Mucosa of descending colon (tissue), 3 donors: ENCODE measurements around the gene DLD. TPM values are rescaled to one million over a fixed set of nuclear protein-coding genes. Genes with fewer than 3 reads are reported as not detected.

Experiments used
- ATAC-seq: fragments of 200-7000 bp; cut with Tn5 transposase; one replicate; pipeline ENCODE4 v1.9.1; 2020; ENCODE audit warnings: mild to moderate bottlenecking, moderate library complexity
- DNase-seq, 3 donors: peaks; one replicate each; pipeline ENCODE4 v3.0.0-alpha.2; 2020
- H3K36me3 ChIP-seq: fragments of 200-600 bp; one replicate; pipeline ENCODE4 v1.8.0; 2021; ENCODE audit warnings: low read depth, mild to moderate bottlenecking
- H3K4me1 ChIP-seq: fragments of 200-600 bp; one replicate; pipeline ENCODE4 v1.8.0; 2021; ENCODE audit warnings: low read depth, mild to moderate bottlenecking
- H3K4me3 ChIP-seq: fragments of 200-600 bp; one replicate; pipeline ENCODE4 v1.8.0; 2021; ENCODE audit warnings: mild to moderate bottlenecking
- H3K9me3 ChIP-seq: fragments of 200-600 bp; one replicate; pipeline ENCODE4 v1.8.0; 2021; ENCODE audit warnings: mild to moderate bottlenecking
- intact Hi-C, 2 donors: fragments of 100-400 bp; cut with DNase I in 1 of 2; cut with micrococcal nuclease in 1 of 2; formaldehyde crosslinking; loops; one replicate each; pipeline versions ENCODE4 v1.11.0 to v1.11.1; 2022; cut with DNase I, micrococcal nuclease
- total RNA-seq, 3 donors: library from RNA; stranded (reverse); fragmentation: NEBNext Ultra II Directional in 2 of 3; extraction: Animal tissue kit (Norgen Biotek cat#: 25700) in 2 of 3; gene quantifications; one replicate each; pipeline versions ENCODE4 v1.2.1 to v1.2.4, GENCODE V29; 2021 to 2023
- TF ChIP-seq, protein P1 (sequence below): fragments of 200-600 bp; IDR thresholded peaks from one replicate; pipeline ENCODE4 v1.8.0; 2022; ENCODE audit warnings: antibody characterized with exemption, mild to moderate bottlenecking
- donor health status: DM: no; HTN: no; CAD: no; lungs with moderate emphysema.
- donor health status: DM: no; HTN: no; CAD: no.
- donor health status: DM: no; HTN: yes; CAD: no.

DLD gene
- total RNA-seq, 3 donors from 2014 or later, result 108 to 150 (median 113) TPM

DNA sequence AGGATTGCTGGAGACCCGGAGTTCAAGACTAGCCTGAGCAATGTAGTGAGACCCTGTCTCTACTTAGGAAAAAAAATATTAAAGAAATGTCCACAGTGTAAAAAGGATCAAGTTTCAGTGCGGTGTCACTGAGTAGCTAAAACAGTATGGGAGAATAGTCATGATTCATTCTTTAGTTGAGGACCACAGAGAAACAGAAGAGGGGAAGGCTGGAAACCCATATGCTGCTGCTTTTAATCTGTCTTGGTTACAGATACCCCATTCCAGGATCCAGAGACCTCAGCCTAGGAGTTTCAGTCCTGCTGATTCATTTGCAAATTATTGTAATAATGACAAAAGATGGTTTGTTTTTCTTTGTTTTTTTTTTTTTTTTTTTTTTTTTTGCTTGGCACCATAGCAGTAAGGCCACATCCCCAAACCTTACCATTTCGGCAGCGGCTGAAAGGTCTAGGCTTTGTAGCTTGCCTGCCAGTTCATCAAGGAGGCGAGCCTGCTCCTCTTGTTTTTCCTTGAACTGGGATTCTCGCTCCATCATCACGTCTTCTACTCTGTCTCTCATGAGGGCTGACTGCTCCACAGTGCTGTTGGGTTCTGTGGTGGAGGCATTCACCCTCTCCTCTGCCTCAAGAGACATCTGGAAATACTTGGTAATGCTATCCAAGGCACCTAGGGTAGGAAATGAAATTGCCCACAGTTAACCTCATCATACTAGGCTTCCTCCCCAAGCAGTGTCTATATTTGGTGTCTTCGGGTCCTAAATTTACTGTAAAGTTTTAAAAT, 44.2 kb downstream of the DLD start:
- Histone ChIP-seq H3K36me3 (no peaks in the 10 kb centered on the region), H3K4me1 (no peaks in the 10 kb centered on the region), H3K9me3 (no peaks in the 10 kb centered on the region), H3K4me3 (no peak overlapping the region)
- TF ChIP-seq, protein P1, sequence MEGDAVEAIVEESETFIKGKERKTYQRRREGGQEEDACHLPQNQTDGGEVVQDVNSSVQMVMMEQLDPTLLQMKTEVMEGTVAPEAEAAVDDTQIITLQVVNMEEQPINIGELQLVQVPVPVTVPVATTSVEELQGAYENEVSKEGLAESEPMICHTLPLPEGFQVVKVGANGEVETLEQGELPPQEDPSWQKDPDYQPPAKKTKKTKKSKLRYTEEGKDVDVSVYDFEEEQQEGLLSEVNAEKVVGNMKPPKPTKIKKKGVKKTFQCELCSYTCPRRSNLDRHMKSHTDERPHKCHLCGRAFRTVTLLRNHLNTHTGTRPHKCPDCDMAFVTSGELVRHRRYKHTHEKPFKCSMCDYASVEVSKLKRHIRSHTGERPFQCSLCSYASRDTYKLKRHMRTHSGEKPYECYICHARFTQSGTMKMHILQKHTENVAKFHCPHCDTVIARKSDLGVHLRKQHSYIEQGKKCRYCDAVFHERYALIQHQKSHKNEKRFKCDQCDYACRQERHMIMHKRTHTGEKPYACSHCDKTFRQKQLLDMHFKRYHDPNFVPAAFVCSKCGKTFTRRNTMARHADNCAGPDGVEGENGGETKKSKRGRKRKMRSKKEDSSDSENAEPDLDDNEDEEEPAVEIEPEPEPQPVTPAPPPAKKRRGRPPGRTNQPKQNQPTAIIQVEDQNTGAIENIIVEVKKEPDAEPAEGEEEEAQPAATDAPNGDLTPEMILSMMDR, result no peak
- no peak for DNase-seq
- intact Hi-C loops, result no loop called here
- no peak for ATAC-seq

DNA sequence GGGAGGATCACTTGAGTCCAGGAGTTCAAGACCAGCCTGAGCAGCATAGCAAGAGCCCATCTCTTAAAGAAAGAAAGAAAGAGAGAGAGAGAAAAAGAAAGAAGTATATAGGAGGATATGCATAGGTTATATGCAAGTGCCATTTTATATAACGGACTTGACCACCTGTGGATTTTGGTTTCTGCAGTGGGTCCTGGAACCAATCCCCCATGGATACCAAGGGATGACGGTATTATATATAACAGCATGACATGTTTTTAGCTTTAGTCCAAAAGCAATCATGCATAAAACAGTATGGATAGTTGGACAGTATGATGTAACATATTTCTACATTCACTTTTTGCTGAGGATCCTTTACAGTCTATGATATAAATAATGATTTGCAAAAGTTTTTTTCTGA, 45.3 kb downstream of the DLD start:
- ATAC-seq (no peak), DNase-seq (no peak)
- H3K9me3 ChIP-seq, result no peaks in the 10 kb centered on the region
- intact Hi-C loops, result no loop called here
- H3K36me3 ChIP-seq, result no peaks in the 10 kb centered on the region
- H3K4me3 ChIP-seq, result no peak overlapping the region
- TF ChIP-seq, protein P1, result no peak
- no peaks in the 10 kb centered on the region for H3K4me1 ChIP-seq

DNA sequence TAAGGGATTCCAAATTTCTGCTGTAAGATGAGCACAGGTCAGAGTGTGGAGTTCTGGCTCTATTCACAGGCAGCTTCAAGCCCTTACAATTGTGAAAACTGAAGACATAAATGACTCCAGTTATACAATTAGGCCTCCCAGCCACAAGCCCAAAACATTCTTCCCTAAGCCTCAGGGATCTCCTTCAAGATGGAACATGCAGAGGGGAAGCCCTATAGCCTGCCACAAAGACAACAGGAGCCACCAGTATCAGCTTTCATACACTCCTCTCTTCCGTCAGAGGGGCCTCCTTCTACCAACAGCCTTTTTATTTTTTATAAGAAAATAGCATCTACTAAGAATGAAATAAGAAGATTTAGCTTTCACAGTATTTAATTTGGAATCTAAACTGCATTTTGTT, 46.5 kb downstream of the DLD start:
- DNase-seq (no peak), ATAC-seq (no peak)
- no peaks in the 10 kb centered on the region for H3K9me3 ChIP-seq
- H3K36me3 ChIP-seq, result no peaks in the 10 kb centered on the region
- TF ChIP-seq, protein P1, result no peak
- intact Hi-C loops, result no loop called here
- H3K4me3 ChIP-seq, result no peak overlapping the region
- no peaks in the 10 kb centered on the region for H3K4me1 ChIP-seq

GRCh38 chr7:107938456-107939250, 47.7 kb downstream of the DLD start:
- intact Hi-C loops, result no loop called here
- Histone ChIP-seq H3K36me3 (no peaks in the 10 kb centered on the region), H3K9me3 (no peaks in the 10 kb centered on the region), H3K4me1 (no peaks in the 10 kb centered on the region), H3K4me3 (no peak overlapping the region)
- ATAC-seq, result no peak
- peak in 1 of 3 donors; percentile 24 for DNase-seq
- TF ChIP-seq, protein P1, result no peak

- intact Hi-C loops, result no loop called here
- H3K36me3 ChIP-seq, result no peaks in the 10 kb centered on the region
- peak; percentile 28 for ATAC-seq
These were observed 48.8 kb downstream of the DLD start for GRCh38 chr7:107939573-107940489.

More at GRCh38 chr7:107939573-107940489, 48.8 kb downstream of the DLD start:
- TF ChIP-seq, protein P1, result no peak
- Histone ChIP-seq H3K9me3 (no peaks in the 10 kb centered on the region), H3K4me1 (no peaks in the 10 kb centered on the region), H3K4me3 (no peak overlapping the region)
- peak in 1 of 3 donors; percentile 60 for DNase-seq
